Measurements from ENCODE around the gene GNB1.

Gene GNB1

GRCh38 chr1:1910033-1910465, 19.2 kb upstream of the GNB1 start:
- DNase-seq (ENCODE audit: low read depth), result no peak

DNA sequence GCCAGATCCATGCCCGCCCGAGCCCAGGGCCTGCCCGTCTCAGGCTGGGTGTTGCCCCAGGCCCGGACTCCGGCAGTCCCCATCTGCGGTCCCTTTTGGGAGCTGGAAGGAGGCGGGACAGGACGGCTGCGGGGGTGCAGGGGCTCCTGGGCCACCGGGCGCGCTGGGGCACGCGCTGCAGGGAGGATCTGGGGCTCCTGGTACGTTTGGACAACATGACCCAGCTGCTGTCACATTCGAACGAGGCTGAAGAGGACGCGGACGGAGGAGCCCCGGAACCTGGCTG, 17.6 kb upstream of the GNB1 start:
- DNase-seq (ENCODE audit: low read depth), result no peak

GRCh38 chr1:1907098-1907736, 16.3 kb upstream of the GNB1 start:
- no peak for DNase-seq (ENCODE audit: low read depth)

- DNase-seq (ENCODE audit: low read depth), result peak; percentile 46
These were observed 15.6 kb upstream of the GNB1 start for GRCh38 chr1:1906185-1907097.

- no peak for DNase-seq (ENCODE audit: low read depth)
These were observed 12.3 kb upstream of the GNB1 start for GRCh38 chr1:1903224-1903623.

DNA sequence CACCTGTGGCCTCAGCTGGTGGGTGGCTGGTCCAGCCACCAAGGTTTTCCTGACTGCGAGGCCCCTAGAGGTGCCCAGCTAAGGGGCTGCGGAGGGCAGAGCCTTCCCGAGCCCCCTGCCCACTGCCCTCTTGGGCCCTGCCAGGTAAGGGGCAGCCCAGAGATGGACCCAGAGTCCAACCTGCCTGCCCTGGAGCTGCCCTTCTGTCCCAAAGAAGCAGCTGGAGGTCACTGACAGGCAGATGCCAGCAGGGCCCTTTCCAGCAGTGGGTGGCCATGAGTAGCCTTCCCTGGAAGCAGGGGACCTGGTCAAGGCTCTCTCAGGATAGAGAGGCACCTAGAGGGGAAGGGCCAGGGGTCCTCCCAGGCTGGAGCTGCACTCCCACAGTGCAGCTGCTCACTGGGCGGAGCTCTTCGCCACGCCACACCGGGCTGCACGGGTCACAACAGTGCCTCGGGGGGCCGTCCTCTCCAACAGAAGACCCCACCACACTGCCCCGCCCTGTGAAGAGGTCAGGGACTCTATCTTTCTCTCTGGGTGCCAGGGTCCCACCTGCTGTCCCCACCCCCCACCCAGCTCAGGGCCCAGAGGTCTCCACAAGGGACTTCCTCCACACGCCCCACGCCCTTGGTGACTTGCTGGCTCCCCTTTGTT, 10.9 kb upstream of the GNB1 start:
- DNase-seq (ENCODE audit: low read depth), result no peak

- no peak for DNase-seq (ENCODE audit: low read depth)
These were observed 10.2 kb upstream of the GNB1 start for GRCh38 chr1:1900883-1901640.

- DNase-seq (ENCODE audit: low read depth), result no peak
These were observed 9.1 kb upstream of the GNB1 start for GRCh38 chr1:1899967-1900327.

- DNase-seq (ENCODE audit: low read depth), result no peak
These were observed 8.5 kb upstream of the GNB1 start for GRCh38 chr1:1899266-1899966.

GRCh38 chr1:1898246-1898933, 7.5 kb upstream of the GNB1 start:
- DNase-seq (ENCODE audit: low read depth), result no peak

DNA sequence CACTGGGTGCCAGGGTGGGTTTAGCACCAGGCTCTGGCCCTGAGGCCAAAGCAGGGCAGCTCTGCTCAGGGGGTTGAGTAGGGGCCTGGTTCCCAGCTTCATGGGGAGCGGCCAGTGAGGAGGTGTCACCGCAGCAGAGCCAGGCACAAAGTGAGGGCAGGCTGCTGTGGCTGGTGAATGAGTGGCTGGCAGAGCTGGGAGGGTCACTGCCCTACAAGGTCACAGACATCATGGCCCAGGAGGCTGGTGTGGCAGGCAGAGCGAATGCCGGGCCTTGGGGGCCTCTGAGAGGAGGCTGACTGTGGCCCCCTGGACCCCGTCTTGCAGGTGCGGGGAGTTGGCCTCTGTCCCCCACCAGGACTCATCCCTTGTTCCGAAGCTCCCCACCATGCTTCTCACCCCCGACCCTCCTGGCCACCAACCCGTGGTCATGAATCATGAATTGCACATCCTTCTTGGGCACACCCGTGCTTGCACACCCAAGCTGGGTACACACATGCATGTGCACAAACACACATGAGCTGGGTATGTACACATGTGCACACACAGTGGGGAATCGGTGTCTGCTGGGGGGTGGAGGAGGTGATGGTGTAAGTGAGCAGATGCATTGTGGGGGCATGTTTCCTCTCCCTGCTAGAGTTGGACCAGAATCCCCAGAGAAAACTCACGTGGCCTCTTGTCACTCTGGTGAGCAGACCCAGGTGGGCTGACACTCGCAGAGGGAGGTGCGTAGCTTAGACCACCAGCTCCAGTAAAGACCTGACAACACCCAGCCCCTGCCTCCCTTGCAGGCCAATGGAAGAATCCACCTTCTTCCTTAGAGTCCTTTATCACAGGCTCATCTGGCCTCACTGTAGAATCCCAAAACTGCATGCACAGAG, 4.8 kb upstream of the GNB1 start:
- DNase-seq (ENCODE audit: low read depth), result no peak

DNA sequence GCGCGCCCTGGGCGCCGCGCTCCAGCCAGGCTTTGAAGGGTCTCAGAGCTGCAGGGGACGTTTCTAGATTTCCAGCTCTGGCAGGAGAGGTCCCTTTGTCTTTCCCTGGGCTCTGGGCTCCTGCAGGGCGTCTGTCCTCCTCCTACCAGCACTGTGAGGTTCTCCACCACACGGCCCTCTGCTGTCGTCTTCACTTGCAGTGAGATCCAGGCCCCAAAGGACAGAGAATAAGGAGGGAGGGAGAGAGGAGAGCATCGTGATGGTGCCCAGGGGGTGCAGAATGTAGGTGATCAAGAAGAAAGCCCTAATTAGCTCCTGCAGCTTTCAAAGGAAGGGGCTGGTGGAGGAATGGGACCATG, 4.2 kb upstream of the GNB1 start:
- DNase-seq (ENCODE audit: low read depth), result no peak

DNA sequence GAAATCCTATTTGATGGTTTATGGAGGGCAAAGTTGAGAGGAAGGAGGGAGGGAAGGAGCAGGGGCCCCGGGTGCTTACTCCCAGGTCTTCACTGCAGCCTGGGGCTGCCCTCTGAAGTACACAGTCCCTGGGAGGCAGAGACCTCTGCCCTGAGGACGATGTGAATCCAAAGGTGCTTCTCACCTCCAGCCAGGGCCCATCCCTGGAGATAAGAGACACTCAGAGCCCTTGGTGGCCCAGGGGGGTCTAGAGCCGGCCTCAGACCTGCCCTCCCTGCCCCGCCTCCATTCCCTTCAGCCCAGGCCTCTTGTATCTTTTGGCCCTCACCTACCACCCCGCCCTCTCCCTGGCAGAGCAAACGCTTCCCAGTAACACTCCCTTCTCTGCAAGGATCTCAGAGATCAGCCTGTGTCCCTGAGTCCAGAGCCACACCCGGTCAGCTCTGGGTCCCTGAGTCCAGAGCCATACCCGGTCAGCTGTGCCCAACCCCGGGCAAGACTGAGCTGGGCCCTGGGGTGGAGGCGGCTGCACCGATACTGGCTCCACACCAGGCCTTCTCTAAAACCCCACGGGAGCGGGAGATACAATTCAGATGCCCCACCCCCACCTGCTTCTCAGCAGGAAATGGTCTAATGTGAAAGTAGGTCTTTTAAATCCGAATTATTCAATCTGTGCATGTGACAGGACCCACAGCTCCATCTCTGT, 3.6 kb upstream of the GNB1 start:
- no peak for DNase-seq (ENCODE audit: low read depth)

- DNase-seq (ENCODE audit: low read depth), result no peak
These were observed 3.1 kb upstream of the GNB1 start for GRCh38 chr1:1893997-1894353.

DNA sequence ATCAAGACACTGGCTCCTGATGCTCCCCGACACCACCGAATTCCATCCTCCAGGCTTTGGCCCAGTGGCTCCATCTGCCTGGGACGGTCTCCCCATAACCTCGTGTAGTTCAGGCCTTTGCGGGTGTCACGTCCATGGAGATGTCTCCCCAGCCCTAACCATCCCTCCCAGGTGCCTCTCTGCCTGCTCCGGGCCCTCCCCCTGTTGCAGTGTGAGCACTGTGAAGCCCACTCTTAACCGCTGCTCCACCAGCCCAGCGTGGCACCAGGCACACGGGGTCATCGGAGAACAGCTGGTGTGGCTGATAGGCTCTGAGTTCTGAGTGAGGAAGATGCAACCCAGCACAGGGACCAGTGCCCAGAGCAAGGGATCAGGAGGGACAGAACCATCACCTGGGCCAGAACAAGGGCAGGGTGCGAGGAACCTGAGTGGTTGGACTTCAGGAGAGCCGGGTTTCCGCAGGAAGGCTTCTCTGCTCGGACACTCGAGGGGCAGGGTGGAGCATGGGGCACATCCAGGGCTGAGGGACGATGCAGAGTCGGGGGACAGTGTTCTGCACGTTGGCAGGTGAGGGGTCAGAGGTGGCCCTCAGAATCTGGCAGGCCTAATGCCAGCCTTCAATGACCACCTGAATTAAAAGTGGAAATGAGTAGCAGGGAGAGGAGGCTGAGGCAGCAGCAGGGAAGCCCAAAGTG, 2.6 kb upstream of the GNB1 start:
- DNase-seq (ENCODE audit: low read depth), result no peak

DNA sequence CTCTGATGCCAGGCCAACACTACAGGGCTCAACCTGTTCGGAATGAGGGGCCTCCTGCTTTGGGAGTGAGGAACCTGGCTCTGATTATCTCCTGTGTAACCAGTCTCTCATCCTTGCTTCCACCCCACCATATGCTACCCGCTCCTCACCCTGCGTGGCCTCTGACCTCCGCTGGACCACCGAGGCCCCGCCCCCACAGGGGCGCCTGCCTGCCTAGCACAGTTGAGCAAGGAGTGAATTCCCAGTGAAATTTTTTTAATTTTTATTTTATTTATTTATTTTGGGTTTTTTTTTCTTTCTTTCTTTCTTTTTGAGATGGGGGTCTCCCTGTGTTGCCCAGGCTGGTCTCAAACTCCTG, 1.9 kb upstream of the GNB1 start:
- no peak for DNase-seq (ENCODE audit: low read depth)

- no peak for DNase-seq (ENCODE audit: low read depth)
These were observed 1.3 kb upstream of the GNB1 start for GRCh38 chr1:1892079-1892762.

GRCh38 chr1:1891349-1892078, 627 bp upstream of the GNB1 start:
- no peak for DNase-seq (ENCODE audit: low read depth)

All from HS-27A (cell line).